Fibroblast of peridontal ligament (primary cell): ENCODE measurements around the gene EXOC2.
"Not testable (repeated sequence)": the region's sequence is repeated elsewhere in the genome, so short reads cannot be mapped to it uniquely, and the experiment has no call there.

Experiments
- DNase-seq: peaks from one replicate; pipeline ENCODE4 v3.0.0-alpha.2; 2010; ENCODE audit errors: extremely low read depth

EXOC2 gene

DNA sequence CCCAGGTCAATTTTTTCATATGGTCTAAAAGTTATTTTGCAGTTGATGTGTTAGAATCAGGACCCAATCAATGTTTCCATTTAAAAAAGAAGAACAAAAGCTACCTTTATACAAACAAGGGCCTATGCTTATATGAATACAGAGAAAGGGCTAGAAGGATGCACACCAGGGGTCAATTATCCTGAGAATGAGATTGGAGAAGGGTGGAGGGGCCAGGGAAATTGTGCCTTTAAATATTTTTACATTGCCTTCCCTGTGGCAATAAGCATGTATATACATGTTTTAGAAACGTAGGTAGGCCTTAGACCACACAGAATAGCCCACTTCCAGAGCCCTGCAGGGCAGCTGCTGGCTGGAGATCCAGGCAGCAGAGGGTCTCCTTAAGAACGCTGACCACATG is 12.7 kb downstream of the EXOC2 start:
- DNase-seq = no peak

DNA sequence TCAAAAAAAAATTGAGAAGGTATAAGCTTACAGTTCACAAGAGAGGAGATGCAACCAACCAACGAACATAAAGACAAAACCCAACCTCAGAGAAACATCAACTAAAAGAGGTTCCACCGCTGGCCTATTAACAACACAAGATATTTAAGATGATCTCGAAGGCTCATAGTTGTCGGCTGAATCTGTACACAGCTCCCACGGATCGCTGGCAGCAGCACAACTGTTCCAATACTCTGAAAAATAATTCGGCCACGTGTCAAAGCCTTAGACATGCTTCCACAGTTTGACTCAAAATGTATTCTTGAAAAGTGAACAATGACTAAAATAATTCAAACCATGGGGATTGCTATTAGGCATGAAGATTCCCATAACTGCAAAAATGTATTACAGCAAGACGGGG is 13.7 kb downstream of the EXOC2 start:
- no peak for DNase-seq

DNA sequence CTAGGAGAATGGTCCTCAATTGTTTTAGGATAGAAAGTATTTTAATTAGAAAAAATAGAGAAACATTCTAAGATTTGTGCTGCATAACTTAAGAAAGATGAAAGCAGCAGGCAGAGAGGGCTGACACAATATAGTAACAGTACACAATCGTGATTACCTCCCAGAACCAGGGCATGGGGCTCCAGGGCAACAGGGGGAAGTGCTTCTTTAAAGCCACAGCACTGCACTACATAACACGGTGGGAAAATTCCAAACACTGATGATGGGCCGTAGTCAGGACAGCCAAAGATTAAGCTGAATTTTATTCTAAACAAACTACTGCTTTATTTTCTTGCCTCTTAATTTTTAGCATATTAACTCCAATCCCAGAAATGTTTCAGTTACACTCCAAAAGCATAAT is 14.4 kb downstream of the EXOC2 start:
- DNase-seq = no peak

DNA sequence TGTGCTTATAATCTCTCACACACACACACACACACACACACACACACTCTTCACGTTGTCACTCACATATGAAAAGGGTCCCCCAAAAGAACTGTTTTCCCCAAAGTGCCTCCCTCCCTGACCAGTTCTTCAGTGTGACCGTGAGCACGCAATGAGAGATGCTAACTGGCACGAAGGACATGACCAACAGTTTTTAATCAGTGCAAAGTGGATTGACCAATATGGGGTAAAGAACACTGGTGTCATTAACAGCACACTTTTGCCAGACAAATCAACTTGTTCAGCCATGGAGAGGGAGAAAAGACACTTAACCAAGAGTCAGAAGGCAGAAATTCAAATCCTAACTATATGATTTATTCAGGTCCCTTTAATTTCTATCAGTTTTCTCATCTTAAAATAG is 15.0 kb downstream of the EXOC2 start:
- no peak for DNase-seq

DNA sequence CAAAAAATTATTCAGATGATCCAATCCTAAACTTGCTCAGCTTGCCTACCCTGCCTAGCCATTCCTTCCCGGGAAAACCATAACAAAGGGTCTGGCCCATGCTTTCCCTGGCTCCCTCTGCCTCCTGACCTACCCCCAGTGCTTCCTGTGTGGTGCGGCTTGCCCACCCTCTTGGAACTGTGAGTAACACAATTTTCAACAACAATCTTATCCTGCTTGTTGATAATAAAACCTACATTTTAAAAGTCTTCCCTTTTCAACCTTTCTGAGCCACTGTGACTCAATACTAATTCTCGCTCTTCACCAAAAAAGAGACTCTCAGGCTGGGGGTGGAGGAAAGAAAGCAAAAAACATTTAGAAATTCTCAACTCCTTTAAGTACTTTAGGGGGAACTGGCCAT is 18.0 kb downstream of the EXOC2 start:
- no peak for DNase-seq

DNA sequence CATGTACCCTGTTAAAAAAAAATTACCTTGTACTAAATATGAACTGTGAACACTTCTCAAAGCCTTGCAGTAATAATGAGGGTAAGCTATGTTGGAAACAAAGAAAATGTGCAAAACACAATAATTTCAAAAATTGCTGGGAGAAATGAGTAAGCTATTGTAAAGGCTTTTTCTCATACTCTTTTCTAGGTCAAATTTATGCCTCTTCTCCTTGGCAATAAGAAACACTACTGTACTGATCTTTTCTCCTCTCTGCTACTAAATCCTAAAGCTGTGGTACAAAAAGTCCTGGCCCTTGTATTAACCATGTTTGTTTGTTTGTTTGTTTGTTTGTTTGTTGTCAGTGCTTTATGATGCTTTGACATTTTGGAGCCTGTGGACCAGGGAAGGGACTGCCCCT is 18.5 kb downstream of the EXOC2 start:
- no peak for DNase-seq

DNA sequence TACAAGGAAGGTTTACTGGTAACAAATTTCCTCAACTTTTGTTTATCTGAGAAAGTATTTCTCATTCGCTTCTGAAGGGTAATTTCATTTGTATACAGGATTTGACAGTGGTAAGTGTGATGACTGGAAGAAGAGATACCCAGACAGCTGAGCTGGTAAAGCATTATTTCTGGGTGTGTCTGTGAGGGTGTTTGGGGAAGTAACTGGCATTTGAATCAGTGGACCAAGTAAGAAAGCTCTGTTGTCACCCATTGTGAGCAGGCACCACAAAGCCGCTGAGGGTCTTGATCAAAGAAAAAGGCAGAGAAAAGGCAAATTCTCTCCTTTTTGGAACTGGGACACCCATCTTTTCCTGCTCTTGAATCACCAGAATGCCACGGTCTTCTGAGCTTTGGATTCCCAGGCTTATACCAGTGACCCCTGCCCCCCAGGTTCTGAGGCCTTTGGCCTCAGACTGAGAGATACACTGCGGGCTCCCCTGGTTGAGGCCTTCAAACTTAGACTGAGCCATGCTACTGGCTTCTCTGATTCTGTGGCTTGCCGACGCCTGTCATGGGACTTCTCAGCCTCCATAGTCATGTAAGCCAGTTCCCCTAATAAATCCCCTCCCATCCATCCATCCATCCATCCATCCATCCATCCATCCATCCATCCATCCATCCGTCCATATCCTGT is 25.5 kb downstream of the EXOC2 start:
- no peak for DNase-seq

DNA sequence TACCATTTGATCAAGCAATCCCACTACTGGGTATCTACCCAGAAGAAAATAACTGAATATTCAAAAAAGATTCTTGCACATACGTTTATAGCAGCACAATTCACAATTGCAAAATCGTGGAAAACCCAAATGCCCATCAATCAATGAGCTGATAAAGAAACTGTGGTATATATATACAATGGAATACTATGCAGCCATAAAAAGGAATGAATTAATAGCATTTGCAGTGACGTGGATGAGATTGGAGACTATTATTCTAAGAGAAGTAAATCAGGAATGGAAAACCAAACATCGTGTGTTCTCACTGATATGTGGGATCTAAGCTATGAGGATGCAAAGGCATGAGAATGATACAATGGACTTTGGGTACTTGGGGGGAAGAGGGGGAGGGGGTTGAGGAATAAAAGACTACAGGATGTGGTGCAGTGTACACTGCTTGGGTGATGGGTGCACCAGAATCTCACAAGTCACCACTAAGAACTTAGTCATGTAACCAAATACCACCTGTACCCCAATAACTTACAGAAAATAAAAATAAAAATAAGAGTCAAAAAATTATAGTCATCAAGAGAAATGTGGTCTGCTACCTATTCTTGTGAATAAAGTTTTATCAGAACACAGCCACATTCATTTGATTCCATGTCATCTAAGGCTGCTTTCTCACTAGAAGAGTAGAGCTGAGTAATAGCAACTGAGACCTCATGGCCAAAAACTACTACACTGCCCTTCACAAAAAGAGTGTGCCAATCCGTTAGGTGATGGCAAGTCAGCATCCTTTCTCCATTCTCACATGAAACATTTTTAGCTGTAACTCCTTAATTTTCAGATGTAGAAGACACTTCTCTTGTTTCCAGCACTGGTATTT is 27.3 kb downstream of the EXOC2 start:
- DNase-seq = no peak

DNA sequence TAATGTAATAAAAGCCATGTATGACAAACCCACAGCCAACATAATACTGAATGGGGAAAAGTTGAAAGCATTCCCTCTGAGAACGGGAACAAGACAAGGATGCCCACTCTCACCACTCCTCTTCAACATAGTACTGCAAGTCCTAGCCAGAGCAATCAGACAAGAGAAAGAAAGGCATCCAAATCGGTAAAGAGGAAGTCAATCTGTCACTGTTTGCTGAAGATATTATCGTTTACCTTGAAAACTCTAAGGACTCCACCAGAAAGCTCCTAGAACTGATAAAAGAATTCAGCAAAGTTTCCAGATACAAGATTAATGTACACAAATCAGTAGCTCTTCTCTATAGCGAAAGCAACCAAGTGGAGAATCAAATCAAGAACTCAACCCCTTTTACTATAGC is 29.2 kb downstream of the EXOC2 start:
- DNase-seq = not testable (repeated sequence)

DNA sequence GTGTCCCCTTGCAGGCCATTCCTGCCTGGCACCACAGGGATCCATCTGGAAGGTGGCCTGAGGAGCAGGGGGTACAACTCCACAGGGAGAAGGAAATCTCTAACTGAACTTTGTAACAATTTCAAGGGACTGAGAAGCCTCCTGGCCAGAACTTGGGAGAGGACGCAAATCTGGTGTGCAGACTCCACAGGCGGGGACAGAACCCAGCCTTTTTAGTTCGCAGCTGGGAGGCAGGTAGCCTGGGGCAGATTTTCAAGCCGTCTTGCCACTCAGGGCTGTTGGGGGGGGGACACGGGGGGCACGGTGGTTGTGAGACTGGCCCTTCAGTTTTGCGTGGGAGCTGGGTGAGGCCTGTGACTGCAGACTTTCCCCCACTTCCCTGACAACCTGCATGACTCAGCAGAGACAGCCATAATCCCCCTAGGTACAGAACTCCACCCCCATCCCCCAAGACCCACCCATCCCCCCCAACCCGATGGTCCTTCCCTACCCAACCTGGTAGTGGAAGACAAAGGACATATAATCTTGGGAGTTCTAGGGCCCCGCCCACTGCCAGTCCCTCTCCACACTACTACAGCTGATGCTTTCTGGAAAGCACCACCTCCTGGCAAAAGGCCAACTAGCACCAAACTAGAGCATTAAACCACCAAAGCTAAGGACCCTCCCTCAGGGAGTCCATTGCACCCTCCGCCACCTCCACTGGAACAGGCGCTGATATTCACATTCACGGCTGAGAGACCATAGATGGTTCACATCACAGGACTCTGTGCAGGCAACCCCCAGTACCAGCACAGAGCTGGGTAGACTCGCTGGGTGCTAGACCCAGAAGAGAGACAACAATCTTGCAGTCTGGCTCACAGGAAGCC is 33.0 kb downstream of the EXOC2 start:
- no peak for DNase-seq

DNA sequence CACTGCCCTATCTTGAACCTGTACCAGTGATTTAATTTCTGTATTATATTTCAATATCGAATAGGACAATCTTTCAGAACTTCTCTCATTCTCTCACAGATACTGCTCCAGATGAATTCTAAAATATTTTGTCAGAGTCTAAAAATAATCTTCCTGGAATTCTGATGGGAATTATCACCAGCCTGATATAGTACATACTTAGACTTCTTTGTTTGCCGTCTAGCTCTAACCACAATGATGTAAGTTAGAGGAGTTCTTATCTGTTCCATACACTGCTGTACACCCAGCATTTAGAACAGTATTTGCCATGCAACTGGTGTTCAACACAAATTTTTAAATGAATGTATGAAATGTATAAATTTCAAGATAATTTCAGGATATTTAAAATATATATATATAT is 34.7 kb downstream of the EXOC2 start:
- DNase-seq = peak; percentile 84

DNA sequence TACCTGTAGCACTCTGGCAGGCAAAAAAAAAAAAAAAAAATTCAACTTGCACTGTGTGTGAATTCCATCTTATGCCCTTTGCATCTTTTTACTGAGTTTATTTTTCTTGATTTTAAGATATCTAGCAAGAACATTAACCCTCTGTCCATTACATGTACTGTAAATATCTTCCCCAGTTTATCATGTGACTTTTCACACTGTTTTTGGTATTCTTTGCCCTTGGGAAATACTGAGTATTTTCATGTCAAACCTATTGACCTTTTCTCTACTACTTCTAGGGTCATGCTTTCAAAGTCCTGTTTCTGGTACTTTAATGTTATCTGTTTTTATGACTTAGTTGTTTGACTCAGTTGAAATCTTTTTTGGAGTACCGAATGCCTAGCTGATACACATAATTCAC is 35.2 kb downstream of the EXOC2 start:
- no peak for DNase-seq

DNA sequence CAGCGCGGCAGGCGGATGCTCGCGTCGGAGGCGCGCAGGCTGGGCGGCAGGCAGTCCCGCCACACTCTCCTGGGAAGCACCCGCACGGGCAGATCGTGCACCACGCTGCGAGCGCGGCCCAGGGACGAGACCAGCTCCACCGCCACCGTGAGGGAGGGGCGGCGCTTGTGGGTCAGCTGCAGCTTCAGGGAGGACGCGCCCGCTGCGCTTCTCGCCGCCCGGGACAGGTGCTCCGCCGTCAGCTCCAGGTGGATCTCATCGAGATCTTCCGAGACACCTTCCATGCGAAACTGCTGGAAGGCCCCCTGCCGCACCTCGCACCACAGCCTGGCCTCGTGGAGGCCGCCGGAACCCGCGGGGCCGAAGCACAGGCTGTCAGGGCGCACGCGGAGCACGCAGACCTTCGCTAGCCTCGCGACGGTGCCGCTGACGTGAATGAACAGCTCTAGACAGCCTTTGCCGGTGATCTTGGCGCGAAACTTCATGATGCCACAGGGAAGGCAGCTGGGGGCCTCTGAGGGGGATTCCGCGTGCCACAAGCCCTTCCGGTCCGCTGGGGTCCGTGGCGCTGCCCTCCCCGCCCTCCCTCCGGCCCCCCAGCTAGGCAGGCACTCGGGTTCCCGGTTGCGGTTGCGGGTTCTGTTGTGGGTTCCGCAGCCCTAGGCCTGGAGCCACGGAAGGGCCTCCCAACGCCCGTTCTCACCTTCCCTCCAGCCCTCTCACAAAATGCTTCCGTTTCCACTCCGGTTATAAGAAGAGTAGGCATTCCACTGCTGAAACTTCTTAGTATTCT is 36.3 kb downstream of the EXOC2 start, which contains the start of gene HUS1B:
Gene HUS1B (minus strand): TSS at position 641 of the 793 bp plus-strand sequence. CDS start 156 bp downstream, at position 485.
- DNase-seq = no peak

DNA sequence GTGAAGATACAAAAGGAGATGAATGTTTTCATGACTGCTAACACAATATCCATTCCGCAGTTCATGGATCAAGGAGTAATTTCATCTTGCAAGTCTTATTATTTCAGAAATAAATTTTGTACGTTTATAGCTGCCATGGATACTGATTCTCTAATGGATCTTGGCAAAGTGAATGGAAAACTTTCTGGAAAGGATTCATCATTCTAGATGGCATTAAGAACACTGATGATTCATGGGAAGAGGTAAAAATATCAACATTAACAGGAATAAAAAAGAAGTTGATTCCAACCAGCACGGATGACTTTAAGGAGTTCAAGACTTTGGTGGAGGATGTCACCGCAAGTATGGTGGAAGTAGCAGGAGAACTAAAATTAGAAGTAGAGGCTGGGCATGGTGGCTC is 38.8 kb downstream of the EXOC2 start:
- peak; percentile 42 for DNase-seq

DNA sequence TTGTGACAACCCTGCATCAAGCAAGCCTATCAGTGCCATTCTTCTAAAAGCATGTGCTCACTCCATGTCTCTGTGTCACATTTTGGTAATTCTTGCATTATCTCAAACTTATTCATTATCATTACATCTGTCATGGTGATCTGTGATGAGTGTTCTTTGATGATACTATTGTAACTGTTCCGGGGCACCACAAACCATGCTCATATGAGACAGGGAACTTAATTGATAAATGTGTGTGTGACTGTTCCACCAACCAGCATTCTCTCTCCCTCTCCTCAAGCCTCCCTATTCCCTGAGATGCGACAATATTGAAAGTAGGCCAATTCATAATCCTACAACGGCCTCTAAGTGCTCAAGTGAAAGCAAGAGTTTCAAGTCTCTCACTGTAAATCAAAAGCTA is 40.1 kb downstream of the EXOC2 start:
- no peak for DNase-seq

DNA sequence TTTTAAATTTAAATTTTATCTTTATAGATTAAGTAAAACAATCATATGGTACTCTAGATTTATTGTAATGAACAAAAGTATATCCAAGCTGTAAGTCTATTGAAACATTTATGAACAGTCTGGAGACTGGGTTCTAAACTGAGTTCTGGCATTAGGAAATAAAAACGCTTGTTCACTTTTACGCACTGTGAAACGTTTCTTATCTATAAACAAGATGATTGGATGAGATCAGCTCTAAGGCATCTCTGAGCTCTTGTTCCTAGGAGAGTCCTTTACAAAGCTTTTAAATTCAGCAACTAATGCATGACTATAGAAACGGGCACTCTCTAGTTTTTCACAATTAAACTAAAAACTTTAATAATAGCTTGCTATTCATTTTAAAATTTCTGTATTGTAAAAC is 42.8 kb downstream of the EXOC2 start:
- DNase-seq = peak; percentile 25

DNA sequence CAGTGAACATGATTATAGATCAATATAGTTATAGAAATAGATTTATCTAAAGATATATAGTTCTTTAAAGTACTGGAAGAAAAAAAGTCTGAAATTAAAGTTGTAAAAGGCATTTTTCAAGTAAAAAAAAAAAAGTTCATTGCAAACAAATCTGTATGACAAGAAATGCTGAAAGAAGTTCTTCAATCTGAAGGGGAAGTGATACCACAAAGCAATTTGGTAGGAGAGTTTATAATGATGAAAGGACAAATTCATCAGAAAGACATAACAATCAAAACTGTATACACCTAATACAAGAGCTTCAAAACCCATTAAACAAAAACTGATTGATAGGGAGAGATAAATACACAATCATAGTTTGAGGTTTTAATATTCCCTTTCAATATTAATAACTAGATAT is 50.1 kb downstream of the EXOC2 start:
- DNase-seq = no peak

DNA sequence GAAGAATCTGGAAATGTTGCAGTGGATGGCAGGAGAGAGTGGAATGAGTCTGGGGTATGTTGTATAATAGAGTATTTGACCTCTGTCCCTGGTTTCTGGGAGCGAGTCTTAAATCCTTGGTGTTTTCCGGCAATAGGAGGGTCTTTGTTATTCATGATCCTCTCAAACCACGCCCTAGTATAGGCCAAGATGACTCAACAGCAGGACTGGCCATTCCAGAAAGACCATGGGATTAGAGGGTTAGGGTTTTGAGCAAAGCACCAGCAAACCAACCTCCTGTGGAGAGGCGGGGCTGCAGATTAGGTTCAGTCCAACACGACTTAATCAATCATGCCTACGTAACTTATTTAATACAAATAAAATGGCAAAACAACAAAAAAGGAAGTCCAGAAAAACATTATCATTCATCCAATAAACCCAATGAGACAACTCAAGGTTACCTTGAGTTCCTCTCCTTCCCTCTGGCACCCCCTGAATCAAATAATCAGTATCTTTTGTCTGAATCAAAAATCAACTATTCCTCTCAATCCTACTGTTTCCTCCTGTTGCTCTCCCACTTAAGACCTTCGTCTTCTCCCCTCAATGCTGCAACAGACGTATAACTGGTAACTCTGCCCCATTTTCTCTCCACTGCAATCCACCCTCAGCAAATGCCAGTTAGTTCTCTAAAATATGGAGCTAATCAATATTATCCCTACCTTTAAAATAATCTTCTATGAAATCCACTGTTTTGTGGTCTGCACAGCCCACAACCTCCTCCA is 51.5 kb downstream of the EXOC2 start:
- no peak for DNase-seq

DNA sequence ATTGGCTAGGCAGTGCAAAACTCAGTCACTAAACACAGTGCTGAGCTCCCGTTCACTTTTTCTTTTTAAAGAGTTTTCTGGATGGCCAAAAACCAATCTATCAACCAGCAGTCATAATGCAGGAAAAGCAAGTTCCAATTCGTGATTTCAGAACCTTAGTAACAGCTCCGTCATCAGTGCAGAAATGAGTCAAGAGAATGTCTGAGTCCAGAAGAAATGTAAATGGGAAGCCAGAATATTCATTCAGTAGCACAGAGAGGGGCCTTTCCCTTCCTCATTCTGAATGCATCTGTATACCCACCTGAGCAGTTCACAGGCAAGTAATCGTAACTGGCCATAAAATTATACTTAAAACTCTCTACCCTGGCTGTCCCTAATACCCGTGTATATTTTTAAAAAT is 56.5 kb downstream of the EXOC2 start:
- DNase-seq = no peak

DNA sequence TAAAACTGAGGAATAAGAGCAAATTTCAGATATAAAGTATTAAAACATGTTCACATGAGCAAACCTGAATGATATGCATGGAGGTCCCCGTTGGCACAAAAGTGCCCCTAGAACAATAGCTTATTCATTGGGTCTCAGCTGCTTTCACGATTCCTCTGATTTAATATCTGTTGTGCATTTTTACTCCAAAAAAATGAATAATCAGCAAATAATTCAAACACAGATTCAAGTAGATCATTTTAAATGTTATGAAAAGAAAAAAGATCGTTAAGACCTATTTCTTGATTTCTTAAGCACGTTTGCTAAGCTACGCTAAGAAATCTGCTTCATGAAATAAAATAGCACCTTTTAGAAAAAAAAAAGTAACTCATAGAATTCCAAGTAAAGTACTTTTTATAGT is 57.7 kb downstream of the EXOC2 start:
- DNase-seq = no peak

DNA sequence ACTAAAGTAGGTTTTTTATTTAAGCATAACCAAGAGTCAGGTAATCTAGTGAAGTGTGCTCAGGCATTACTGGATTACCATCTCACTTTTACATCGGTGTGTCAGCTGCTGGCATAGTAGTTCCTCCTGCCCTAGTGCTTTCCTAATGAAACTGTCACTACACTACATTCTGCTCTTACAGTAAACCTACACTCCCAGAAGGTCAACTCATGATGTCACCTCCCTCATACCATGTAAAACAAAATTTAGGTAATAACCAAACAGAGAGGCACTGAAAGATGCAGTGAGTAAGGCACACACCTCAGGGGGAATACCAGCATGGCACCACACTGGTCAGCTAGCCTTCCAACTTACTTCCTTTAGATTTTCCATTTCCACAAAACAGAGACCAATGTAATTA is 59.3 kb downstream of the EXOC2 start:
- DNase-seq = no peak
